ENCODE results near the gene COMMD1. TPM values are rescaled to one million over a fixed set of nuclear protein-coding genes. Genes with fewer than 3 reads are reported as not detected.
"Not testable (repeated sequence)": the region's sequence is repeated elsewhere in the genome, so short reads cannot be mapped to it uniquely, and the experiment has no call there.

COMMD1 gene
- total RNA-seq, 1 donor from 2014 or later: 42.3 TPM

- no peak for DNase-seq (ENCODE audit: low read depth, low spot score)
These were observed 56.9 kb downstream of the COMMD1 start for GRCh38 chr2:61962095-61962984.

GRCh38 chr2:61966087-61966727, 60.7 kb downstream of the COMMD1 start:
- no peak for DNase-seq (ENCODE audit: low read depth, low spot score)

GRCh38 chr2:61967262-61967661, 61.8 kb downstream of the COMMD1 start:
- DNase-seq (ENCODE audit: low read depth, low spot score): no peak

- no peak for DNase-seq (ENCODE audit: low read depth, low spot score)
These were observed 63.9 kb downstream of the COMMD1 start for GRCh38 chr2:61969376-61969775.

GRCh38 chr2:61970807-61971556, 65.5 kb downstream of the COMMD1 start:
- DNase-seq (ENCODE audit: low read depth, low spot score): no peak

GRCh38 chr2:61978522-61978921, 73.0 kb downstream of the COMMD1 start:
- DNase-seq (ENCODE audit: low read depth, low spot score): no peak

- no peak for DNase-seq (ENCODE audit: low read depth, low spot score)
These were observed 75.3 kb downstream of the COMMD1 start for GRCh38 chr2:61980758-61981157.

GRCh38 chr2:61984682-61985081, 79.2 kb downstream of the COMMD1 start:
- no peak for DNase-seq (ENCODE audit: low read depth, low spot score)

- DNase-seq (ENCODE audit: low read depth, low spot score): no peak
These were observed 83.2 kb downstream of the COMMD1 start for GRCh38 chr2:61988462-61989366.

GRCh38 chr2:61993422-61994024, 88.0 kb downstream of the COMMD1 start:
- DNase-seq (ENCODE audit: low read depth, low spot score): peak; percentile 20

- DNase-seq (ENCODE audit: low read depth, low spot score): no peak
These were observed 89.1 kb downstream of the COMMD1 start for GRCh38 chr2:61994531-61994930.

- no peak for DNase-seq (ENCODE audit: low read depth, low spot score)
These were observed 89.6 kb downstream of the COMMD1 start for GRCh38 chr2:61995065-61995464.

GRCh38 chr2:61995515-61995914, 90.0 kb downstream of the COMMD1 start:
- DNase-seq (ENCODE audit: low read depth, low spot score): no peak

GRCh38 chr2:61998426-61998825, 93.0 kb downstream of the COMMD1 start:
- DNase-seq (ENCODE audit: low read depth, low spot score): no peak

- DNase-seq (ENCODE audit: low read depth, low spot score): no peak
These were observed 95.1 kb downstream of the COMMD1 start for GRCh38 chr2:62000538-62000937.

GRCh38 chr2:62001431-62001830, 96.0 kb downstream of the COMMD1 start:
- DNase-seq (ENCODE audit: low read depth, low spot score): no peak

GRCh38 chr2:62004428-62004827, 99.0 kb downstream of the COMMD1 start:
- DNase-seq (ENCODE audit: low read depth, low spot score): not testable (repeated sequence)

- DNase-seq (ENCODE audit: low read depth, low spot score): no peak
These were observed 102.1 kb downstream of the COMMD1 start for GRCh38 chr2:62007555-62007954.

- DNase-seq (ENCODE audit: low read depth, low spot score): no peak
These were observed 105.3 kb downstream of the COMMD1 start for GRCh38 chr2:62010632-62011256.

GRCh38 chr2:62013641-62014040, 108.2 kb downstream of the COMMD1 start:
- no peak for DNase-seq (ENCODE audit: low read depth, low spot score)

Measured in pulmonary artery endothelial cell (primary cell).